AML-193 (cell line): ENCODE measurements around the gene DCTN2.
A peak's percentile ranks its signal among the peaks of the same experiment; 100 is the strongest.

Experiments
- DNase-seq, 2 experiments: peaks; one replicate each; lab custom pipeline; 2025; lab: John Stamatoyannopoulos, UW

DCTN2 gene

DNA sequence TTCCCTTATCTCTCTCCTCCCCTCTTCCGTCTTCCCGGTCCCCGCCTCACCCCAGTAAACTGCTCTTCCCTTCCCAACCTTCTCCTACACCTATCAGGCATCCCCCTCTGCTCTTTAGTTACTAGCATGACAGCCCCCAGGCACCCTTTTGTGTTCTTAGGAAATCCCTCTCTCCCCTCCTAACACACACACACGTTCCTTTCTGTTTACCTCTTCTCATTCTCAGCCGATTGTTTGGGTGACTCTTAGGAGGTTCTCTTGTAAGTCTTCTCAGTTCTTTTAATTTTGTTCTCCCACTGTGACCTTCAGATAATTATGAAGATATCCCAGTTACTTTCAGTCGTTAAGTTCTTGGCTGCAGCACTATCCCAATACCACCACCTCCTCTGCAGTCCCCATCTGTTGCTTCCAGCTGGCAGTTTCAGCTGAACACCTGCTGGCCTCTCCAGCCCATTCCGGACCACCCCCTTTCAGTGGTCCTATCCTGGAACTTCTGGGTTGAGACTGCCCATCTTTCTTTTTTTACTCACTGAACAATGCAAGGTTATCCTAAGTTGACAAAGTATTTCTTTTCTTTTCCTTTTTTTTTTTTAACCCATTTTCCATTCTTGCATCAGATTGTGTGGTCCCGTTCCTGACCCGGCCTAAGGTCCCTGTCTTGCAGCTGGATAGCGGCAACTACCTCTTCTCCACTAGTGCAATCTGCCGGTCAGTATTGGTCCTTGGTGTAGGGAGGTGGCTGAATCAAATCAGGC lies 58.4 kb downstream of the DCTN2 start:
- DNase-seq: no peak

DNA sequence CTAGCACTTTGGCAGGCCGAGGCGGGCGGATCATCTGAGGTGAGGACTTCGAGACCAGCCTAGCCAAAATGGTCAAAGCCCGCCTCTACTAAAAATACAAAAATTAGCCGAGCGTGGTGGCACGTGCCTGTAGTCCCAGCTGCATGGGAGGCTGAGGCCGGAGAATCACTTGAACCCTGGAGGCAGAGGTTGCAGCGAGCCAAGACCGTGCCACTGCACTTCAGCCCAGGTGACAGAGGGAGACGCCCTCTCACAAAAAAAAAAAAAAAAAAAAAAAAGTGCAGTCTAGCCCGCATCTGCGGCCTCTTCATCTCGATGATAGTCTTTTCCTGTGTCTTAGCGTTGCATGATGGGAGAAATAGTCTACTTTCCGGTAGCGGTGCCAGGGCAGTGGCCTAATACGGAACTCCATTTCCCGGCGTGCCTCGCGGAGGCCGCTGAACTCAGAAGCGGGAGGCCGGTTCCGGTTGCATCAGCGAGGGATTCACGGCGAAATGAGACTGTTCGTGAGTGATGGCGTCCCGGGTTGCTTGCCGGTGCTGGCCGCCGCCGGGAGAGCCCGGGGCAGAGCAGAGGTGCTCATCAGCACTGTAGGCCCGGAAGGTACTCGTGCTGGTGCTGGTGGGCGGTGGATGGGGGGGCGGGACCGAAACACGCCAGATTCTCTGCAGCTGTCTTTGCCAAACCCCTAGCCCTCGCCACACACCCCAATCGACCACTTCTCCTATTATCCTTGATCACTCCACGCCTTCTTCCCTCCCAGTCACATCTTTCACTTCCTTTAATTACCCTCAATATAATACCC lies 59.2 kb downstream of the DCTN2 start, which contains the start of gene MARS1:
Gene MARS1, plus strand, starts transcription at position 472 of the 805 bp plus-strand sequence. Its CDS starts 23 bp downstream, at position 495.
- DNase-seq: peak; percentile 93 to 98

DNA sequence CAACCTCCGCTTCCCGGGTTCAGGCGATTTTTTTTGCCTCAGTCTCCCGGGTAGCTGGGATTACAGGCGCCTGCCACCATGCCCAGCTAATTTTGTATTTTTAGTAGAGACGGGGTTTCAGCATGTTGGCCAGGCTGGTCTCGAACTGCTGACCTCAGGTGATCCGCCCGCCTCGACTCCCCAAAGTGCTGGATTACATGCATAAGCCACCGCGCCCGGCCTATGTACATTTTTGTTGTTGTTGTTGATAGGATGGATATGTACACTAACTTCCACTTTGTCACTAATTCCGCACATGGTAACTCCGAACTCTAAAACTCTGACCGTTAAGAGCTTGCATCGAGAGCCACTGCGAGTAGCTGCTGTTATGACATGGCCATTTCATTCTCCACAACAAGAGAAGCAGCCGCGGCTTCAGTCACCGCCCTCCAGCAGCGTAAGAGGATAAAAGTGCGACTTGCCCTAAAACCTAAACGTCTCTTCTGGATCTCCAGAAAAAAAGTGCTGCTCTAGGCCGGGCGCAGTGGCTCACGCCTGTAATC lies 59.9 kb downstream of the DCTN2 start:
- no peak for DNase-seq

DNA sequence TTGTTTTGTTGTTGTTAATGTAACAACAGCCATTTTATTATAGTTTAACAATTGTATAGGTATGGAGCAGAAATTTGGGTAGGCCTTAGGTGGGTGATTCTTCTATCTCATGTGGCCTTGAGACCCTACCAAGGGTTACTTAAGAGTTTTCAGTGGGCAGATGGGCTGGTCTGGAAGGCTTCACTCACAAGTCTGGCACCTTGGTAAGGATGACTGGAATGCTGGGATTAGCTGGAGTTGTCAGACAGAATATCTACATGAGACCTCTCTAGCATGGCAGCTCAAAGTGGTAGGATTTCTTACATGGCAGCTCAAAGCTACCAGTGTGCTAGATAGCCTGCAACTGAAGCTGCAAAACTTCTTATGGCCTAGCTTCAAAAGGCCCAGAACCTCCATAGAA lies 61.3 kb downstream of the DCTN2 start:
- no peak for DNase-seq

DNA sequence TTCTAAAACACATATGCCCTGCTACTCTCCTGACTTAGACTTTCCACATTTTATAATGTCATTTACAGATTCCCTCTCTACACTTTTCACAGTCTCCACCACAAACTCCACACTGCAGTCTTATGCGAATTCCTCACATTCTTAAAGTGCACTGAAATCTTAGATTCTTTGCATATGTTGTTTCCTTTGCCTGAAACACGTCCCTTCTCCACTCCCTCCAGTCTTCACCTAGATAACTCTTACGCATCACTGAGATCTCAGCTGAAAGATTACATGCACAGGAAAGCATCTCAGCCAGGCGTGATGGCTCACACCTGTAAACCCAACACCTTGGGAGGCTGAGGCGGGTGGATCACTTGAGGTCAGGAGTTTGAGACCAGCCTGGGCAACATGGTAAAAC lies 63.5 kb downstream of the DCTN2 start:
- no peak for DNase-seq

DNA sequence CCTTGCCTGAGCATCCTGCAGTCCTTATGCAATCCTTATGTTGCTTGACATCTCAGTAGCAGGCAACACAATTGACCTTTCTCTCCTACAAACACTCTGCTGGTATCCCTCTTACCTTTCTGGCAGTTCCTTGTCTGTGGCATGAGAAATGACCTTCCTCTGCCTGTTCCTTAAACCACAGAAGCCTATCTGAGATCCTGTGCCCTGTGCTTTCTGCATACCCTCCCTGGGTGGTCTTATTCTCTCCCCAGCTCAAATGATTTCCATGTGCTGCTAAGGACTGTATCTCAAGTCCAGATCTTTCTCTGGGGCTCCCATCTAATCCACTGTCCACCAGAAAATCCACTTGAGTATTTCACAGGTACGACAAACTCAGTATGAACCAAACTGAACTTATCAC lies 65.3 kb downstream of the DCTN2 start:
- DNase-seq: no peak
